Measurements from ENCODE around the gene TIMMDC1. TPM values are rescaled to one million over a fixed set of nuclear protein-coding genes. Genes with fewer than 3 reads are reported as not detected.

TIMMDC1 gene
- total and polyA plus RNA-seq, 2 of the 13 experiments (the other 11 are each of a cell fraction or from before 2014, with no cell fraction given): 50.0 to 77.8 TPM

DNA sequence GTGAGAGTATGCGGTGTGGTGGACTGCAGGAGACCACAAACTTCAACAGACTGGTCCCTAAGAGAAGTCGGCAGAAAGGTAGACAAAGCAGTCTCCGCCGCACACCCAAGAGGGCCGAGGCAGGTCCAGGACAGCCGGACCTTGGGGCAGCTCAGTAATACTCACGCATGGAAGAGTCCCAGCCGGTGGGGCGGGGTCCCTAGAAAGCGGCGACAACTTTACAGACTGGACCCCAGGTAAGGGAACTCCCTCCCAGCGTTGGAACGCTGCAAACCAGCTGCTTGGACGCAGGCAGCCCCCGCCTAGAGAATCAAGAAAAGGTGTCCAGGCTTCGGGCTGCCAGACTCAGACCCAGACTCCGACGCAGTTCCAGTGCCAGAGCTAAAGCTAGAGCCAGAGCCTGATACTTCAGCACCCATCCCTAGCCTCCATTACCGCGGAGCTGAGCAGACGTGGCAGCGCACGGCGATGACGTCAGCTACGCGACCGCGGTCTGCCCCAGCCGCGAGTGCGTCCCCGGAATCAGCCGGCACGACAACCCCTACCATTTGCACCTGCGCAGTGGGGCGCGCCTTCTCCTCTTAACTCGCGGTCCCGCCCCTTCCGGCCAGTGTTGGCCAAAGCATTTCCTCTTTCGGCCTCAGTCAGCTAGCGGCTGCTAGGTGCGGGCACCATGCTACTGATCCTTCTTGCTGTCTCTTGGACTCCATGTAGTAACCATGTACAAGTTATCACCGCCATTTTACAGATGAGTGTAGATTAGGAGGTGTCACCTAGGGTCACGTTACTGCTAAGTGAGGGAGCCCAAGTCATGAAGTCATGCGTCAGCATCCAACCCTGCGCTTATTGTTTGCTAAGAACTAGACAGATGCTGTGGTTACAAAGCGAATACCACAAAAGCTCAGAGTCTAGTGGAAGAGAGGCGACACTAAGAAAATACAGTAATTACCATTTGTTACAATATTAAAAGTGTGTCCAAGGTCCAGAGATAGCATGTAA lies 34.9 kb upstream of the TIMMDC1 start, which contains the start of gene TMEM39A (continued):
- TF ChIP-seq TRIM22 (IDR thresholded peaks at IDR 0.05) (no peak), MIER2 (CRISPR knock-in tag; IDR thresholded peaks at IDR 0.05) (peak; percentile 49; the same call in 1 of the 2 replicates), YY1 (IDR thresholded peaks at IDR 0.05; ENCODE audit: insufficient read depth, insufficient replicate concordance, low read depth, low read length) (peak; percentile 94), BCLAF1 (IDR thresholded peaks at IDR 0.05) (no peak), FOXM1 (CRISPR knock-in tag; IDR thresholded peaks at IDR 0.05) (no peak), CENPT (CRISPR knock-in tag; IDR thresholded peaks at IDR 0.05; ENCODE audit: low read depth) (peak; percentile 86; the same call in 1 of the 2 replicates), ZFP91 (CRISPR knock-in tag; IDR thresholded peaks at IDR 0.05; ENCODE audit: borderline replicate concordance) (peak; percentile 89; the same call in 1 of the 2 replicates), FOXC1 (CRISPR knock-in tag; IDR thresholded peaks at IDR 0.05; ENCODE audit: borderline replicate concordance) (no peak; the same call in 1 of the 2 replicates), MEIS1 (CRISPR knock-in tag; IDR thresholded peaks at IDR 0.05; ENCODE audit: borderline replicate concordance) (no peak; the same call in 1 of the 2 replicates), ZNF484 (CRISPR knock-in tag; IDR thresholded peaks at IDR 0.05; ENCODE audit: borderline replicate concordance, low read depth) (no peak), FOXJ3 (CRISPR knock-in tag; IDR thresholded peaks at IDR 0.05; ENCODE audit: borderline replicate concordance) (peak; percentile 85; the same call in 1 of the 2 replicates), MXI1 (IDR thresholded peaks at IDR 0.05; ENCODE audit: borderline replicate concordance, low read depth, low read length) (peak; percentile 89; the same call in 2 of the 3 replicates), PLRG1 (conservative IDR thresholded peaks at IDR 0.05) (no peak), PRMT3 (CRISPR knock-in tag; IDR thresholded peaks at IDR 0.05; ENCODE audit: borderline replicate concordance, low read depth) (0 out of 2 replicates have a peak, but pooled peaks have one; percentile 36), ZNF501 (CRISPR knock-in tag; IDR thresholded peaks at IDR 0.05) (peak; percentile 87), ZNF747 (CRISPR knock-in tag; IDR thresholded peaks at IDR 0.05; ENCODE audit: borderline replicate concordance) (no peak), ZSCAN31 (CRISPR knock-in tag; IDR thresholded peaks at IDR 0.05; ENCODE audit: low read depth) (peak; percentile 76), FOXA1 (IDR thresholded peaks at IDR 0.05) (no peak), FOXA1 (CRISPR knock-in tag; IDR thresholded peaks at IDR 0.05) (0 out of 2 replicates have a peak, but pooled peaks have one; percentile 7), CAMTA2 (CRISPR knock-in tag; IDR thresholded peaks at IDR 0.05; ENCODE audit: borderline replicate concordance) (0 out of 2 replicates have a peak, but pooled peaks have one; percentile 53)
- TF ChIP-seq, protein P1, sequence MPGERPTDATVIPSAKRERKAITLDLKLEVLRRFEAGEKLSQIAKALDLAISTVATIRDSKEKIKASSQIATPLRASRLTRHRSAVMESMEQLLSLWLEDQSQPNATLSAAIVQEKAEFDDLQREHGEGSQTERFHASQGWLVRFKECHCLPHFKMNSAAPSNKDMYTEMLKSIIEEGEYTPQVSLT (CRISPR knock-in tag; IDR thresholded peaks at IDR 0.05; ENCODE audit: borderline replicate concordance, low read depth): no peak

Measured in HepG2 (cell line).